NCI-H2171 (cell line): ENCODE measurements around the gene LATS2.
"Not testable (repeated sequence)": the region's sequence is repeated elsewhere in the genome, so short reads cannot be mapped to it uniquely, and the experiment has no call there.

Experiments
- DNase-seq: peaks from one replicate; lab custom pipeline; 2025; lab: John Stamatoyannopoulos, UW

The LATS2 gene

GRCh38 chr13:21075379-21076249, 14.2 kb upstream of the LATS2 start:
- DNase-seq, result no peak

- DNase-seq, result no peak
Observed at GRCh38 chr13:21075011-21075378, 13.6 kb upstream of the LATS2 start.

- no peak for DNase-seq
Observed at GRCh38 chr13:21074546-21074945, 13.2 kb upstream of the LATS2 start.

- DNase-seq, result no peak
Observed at GRCh38 chr13:21071924-21072323, 10.5 kb upstream of the LATS2 start.

GRCh38 chr13:21071015-21071414, 9.6 kb upstream of the LATS2 start:
- no peak for DNase-seq

GRCh38 chr13:21069561-21070004, 8.2 kb upstream of the LATS2 start:
- no peak for DNase-seq

GRCh38 chr13:21067848-21068247, 6.5 kb upstream of the LATS2 start:
- DNase-seq, result no peak

GRCh38 chr13:21066946-21067345, 5.6 kb upstream of the LATS2 start:
- no peak for DNase-seq

- DNase-seq, result no peak
Observed at GRCh38 chr13:21065686-21066085, 4.3 kb upstream of the LATS2 start.

GRCh38 chr13:21063031-21063430, 1.6 kb upstream of the LATS2 start:
- no peak for DNase-seq

- no peak for DNase-seq
Observed at GRCh38 chr13:21060338-21061028, 903 bp downstream of the LATS2 start.

- no peak for DNase-seq
Observed at GRCh38 chr13:21059641-21060337, 1.6 kb downstream of the LATS2 start.

- DNase-seq, result no peak
Observed at GRCh38 chr13:21058361-21058760, 3.0 kb downstream of the LATS2 start.

- no peak for DNase-seq
Observed at GRCh38 chr13:21055511-21056045, 5.8 kb downstream of the LATS2 start.

- DNase-seq, result no peak
Observed at GRCh38 chr13:21055016-21055415, 6.4 kb downstream of the LATS2 start.

- no peak for DNase-seq
Observed at GRCh38 chr13:21054313-21054712, 7.1 kb downstream of the LATS2 start.

- peak; percentile 3 for DNase-seq
Observed at GRCh38 chr13:21053231-21053630, 8.2 kb downstream of the LATS2 start.

GRCh38 chr13:21051675-21052074, 9.7 kb downstream of the LATS2 start:
- DNase-seq, result no peak

- DNase-seq, result no peak
Observed at GRCh38 chr13:21050288-21051197, 10.8 kb downstream of the LATS2 start.

GRCh38 chr13:21049731-21050130, 11.7 kb downstream of the LATS2 start:
- not testable (repeated sequence) for DNase-seq
